CD4-positive, alpha-beta T cell (primary cell): ENCODE measurements around the gene BLNK. TPM values are rescaled to one million over a fixed set of nuclear protein-coding genes. Genes with fewer than 3 reads are reported as not detected.

Experiments used
- ATAC-seq: fragments of 200-7000 bp; cut with Tn5 transposase; one replicate; pipeline ENCODE4 v1.10.0; 2022; ENCODE audit warnings: mild to moderate bottlenecking; ENCODE audit not compliant: poor library complexity
- CTCF ChIA-PET: fragments of 350-600 bp; sonication (Branson Sonifier 250); formaldehyde crosslinking; loops from one replicate; lab custom pipeline; 2021; ENCODE audit warnings: antibody characterized with exemption, inconsistent platforms; lab: Charles Lee
- POLR2A ChIA-PET: fragments of 350-600 bp; sonication (Branson Sonifier 250); formaldehyde crosslinking; loops from one replicate; lab custom pipeline; 2021; ENCODE audit warnings: antibody characterized with exemption, inconsistent platforms; lab: Charles Lee
- DNase-seq, 14 experiments: peaks; one replicate each; pipeline ENCODE4 v3.0.0-alpha.2; 2013 to 2020; ENCODE audit warnings: mixed read lengths in 2 of 14
- H3K27ac ChIP-seq, 2 donors: one replicate each; pipeline versions ENCODE4 v1.5.1 to v1.7.0; 2013; ENCODE audit warnings: low read length in 2 of 2, low read depth in 1 of 2, mild to moderate bottlenecking in 1 of 2
- H3K27me3 ChIP-seq, 2 experiments: 1 replicate in 1 of 2; 2 replicates in 1 of 2; pipeline versions ENCODE4 v1.6.1 to v1.7.0; 2013; ENCODE audit warnings: low read length in 2 of 2, control low read depth in 1 of 2, mild to moderate bottlenecking in 1 of 2, moderate library complexity in 1 of 2; ENCODE audit not compliant: insufficient read depth in 2 of 2, control insufficient read depth in 1 of 2
- H3K36me3 ChIP-seq: one replicate; pipeline ENCODE4 v1.6.1; 2013; ENCODE audit warnings: low read length, control low read depth; ENCODE audit not compliant: insufficient read depth
- H3K4me1 ChIP-seq: one replicate; pipeline ENCODE4 v1.6.1; 2013; ENCODE audit warnings: low read length, control low read depth; ENCODE audit not compliant: insufficient read depth
- H3K4me3 ChIP-seq: one replicate; pipeline ENCODE4 v1.5.1; 2013; ENCODE audit warnings: mild to moderate bottlenecking, low read length, moderate library complexity
- H3K9me3 ChIP-seq, 2 experiments: 1 replicate in 1 of 2; 2 replicates in 1 of 2; pipeline versions ENCODE4 v1.6.1 to v1.7.0; 2013; ENCODE audit warnings: low read length in 2 of 2, mild to moderate bottlenecking in 2 of 2, control low read depth in 1 of 2, moderate library complexity in 1 of 2; ENCODE audit not compliant: control insufficient read depth in 1 of 2, insufficient read depth in 1 of 2
- H3K27ac Mint-ChIP-seq: one replicate; pipeline ENCODE4 v1.8.0; 2020; ENCODE audit warnings: mixed read lengths
- H3K27me3 Mint-ChIP-seq: one replicate; pipeline ENCODE4 v1.8.0; 2021; ENCODE audit warnings: mixed read lengths
- H3K36me3 Mint-ChIP-seq: one replicate; pipeline ENCODE4 v1.8.0; 2021; ENCODE audit warnings: low read depth, mixed read lengths
- H3K4me1 Mint-ChIP-seq: one replicate; pipeline ENCODE4 v1.8.0; 2021; ENCODE audit warnings: low read depth, mixed read lengths
- H3K4me3 Mint-ChIP-seq: one replicate; pipeline ENCODE4 v1.8.0; 2020; ENCODE audit warnings: mild to moderate bottlenecking, mixed read lengths
- H3K9me3 Mint-ChIP-seq: one replicate; pipeline ENCODE4 v1.8.0; 2020; ENCODE audit warnings: mixed read lengths
- intact Hi-C, 2 experiments: fragments of 100-400 bp; cut with DNase I in 1 of 2; cut with micrococcal nuclease in 1 of 2; formaldehyde crosslinking; loops; one replicate each; pipeline versions ENCODE4 v1.15.1 to v1.9.0; 2023 to 2025; cut with DNase I, micrococcal nuclease
- total RNA-seq, 174 experiments: library from RNA in 2 of 174; stranded (reverse) in 2 of 174; gene quantifications; one replicate each; pipeline ENCODE4 v1.2.3 and lab custom pipeline; 2021 to 2026
- TF ChIP-seq, protein P1 (sequence below): fragments of 200-600 bp; IDR thresholded peaks from one replicate; pipeline ENCODE4 v1.8.0; 2022; ENCODE audit warnings: antibody characterized with exemption, mild to moderate bottlenecking

The BLNK gene
- total RNA-seq, 2 experiments from 2014 or later, result not detected

DNA sequence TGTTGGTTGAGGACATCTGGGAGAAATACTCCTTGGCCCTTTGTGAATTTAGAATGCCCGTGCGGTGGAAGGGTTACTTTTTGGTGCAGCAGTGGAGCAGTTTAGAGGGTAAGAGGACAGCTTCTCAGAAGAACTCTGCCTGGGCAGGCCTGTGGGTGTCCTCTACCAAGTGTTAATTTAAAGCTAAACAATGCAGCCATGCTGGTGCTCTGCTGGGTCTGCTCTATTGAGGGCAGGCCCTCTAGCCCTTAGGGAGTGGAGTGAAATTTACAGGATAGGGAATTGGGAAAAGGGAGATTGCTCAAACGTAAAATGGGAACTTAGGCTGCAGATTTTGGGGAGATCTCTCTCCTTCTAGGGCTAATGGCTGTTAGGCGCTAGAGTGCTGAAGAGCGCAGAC, 22.1 kb downstream of the BLNK start:
- TF ChIP-seq, protein P1, sequence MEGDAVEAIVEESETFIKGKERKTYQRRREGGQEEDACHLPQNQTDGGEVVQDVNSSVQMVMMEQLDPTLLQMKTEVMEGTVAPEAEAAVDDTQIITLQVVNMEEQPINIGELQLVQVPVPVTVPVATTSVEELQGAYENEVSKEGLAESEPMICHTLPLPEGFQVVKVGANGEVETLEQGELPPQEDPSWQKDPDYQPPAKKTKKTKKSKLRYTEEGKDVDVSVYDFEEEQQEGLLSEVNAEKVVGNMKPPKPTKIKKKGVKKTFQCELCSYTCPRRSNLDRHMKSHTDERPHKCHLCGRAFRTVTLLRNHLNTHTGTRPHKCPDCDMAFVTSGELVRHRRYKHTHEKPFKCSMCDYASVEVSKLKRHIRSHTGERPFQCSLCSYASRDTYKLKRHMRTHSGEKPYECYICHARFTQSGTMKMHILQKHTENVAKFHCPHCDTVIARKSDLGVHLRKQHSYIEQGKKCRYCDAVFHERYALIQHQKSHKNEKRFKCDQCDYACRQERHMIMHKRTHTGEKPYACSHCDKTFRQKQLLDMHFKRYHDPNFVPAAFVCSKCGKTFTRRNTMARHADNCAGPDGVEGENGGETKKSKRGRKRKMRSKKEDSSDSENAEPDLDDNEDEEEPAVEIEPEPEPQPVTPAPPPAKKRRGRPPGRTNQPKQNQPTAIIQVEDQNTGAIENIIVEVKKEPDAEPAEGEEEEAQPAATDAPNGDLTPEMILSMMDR, result no peak
- DNase-seq (no peak), ATAC-seq (no peak)
- POLR2A ChIA-PET, result no interaction called here
- Mint-ChIP-seq H3K4me3 (no peak overlapping the region), H3K27ac (no peak overlapping the region), H3K36me3 (no peaks in the 10 kb centered on the region), H3K9me3 (no peaks in the 10 kb centered on the region), H3K27me3 (no peaks in the 10 kb centered on the region), H3K4me1 (no peaks in the 10 kb centered on the region)
- H3K9me3 ChIP-seq, result no peaks in the 10 kb centered on the region
- no peak overlapping the region for H3K4me3 ChIP-seq
- H3K36me3 ChIP-seq, result no peaks in the 10 kb centered on the region
- intact Hi-C loops, result no loop called here
- CTCF ChIA-PET, result no interaction called here
- no peaks in the 10 kb centered on the region for H3K4me1 ChIP-seq
- H3K27ac ChIP-seq, result no peak overlapping the region
- H3K27me3 ChIP-seq, result no peaks in the 10 kb centered on the region

DNA sequence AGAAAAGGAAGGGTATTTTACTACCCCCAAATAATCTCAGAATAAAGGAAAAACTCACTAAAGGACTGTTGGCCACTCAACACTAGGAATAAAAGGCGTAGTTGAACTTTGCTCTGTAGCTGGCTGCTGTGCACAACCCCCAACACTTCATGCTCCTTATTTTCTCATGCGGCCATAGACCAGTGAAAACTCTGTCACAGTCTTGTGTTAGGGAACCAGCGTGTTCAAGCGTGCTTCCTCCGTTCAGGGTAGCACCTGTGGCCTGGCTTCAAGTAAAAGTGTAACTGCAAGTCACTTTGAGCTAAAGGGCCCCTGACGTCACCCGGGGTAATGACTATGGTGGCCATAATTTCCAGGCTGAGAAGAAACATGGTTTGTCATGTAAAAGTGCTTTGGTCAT, 27.0 kb downstream of the BLNK start:
- Mint-ChIP-seq H3K4me3 (no peak overlapping the region), H3K4me1 (no peaks in the 10 kb centered on the region), H3K27ac (no peak overlapping the region), H3K36me3 (no peaks in the 10 kb centered on the region), H3K27me3 (peaks cover 8% of the 10 kb centered on the region), H3K9me3 (no peaks in the 10 kb centered on the region)
- DNase-seq (no peak), ATAC-seq (no peak)
- Histone ChIP-seq H3K27me3 (no peaks in the 10 kb centered on the region), H3K9me3 (no peaks in the 10 kb centered on the region), H3K4me1 (no peaks in the 10 kb centered on the region), H3K4me3 (no peak overlapping the region), H3K27ac (no peak overlapping the region), H3K36me3 (no peaks in the 10 kb centered on the region)
- intact Hi-C loops, result no loop called here
- CTCF ChIA-PET, result no interaction called here
- POLR2A ChIA-PET, result no interaction called here
- TF ChIP-seq, protein P1, result no peak

DNA sequence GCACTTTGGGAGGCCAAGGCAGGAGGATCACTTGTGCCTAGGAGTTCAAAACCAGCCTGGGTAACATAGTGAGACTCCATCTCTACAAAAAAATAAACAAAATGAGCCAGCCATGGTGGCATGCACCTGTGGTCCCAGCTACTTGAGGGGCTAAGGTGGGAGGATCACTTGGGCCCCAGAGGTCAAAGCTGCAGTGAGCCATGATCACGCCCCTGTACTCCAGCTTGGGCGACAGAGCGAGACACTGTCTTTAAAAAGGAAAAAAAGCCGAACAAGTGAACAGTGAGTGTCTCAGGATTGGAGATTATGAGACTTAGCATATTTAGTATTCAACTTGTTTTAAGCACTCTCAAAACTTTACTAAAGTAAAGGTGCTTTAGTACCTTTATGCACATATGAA, 28.1 kb downstream of the BLNK start:
- TF ChIP-seq, protein P1, result no peak
- no peaks in the 10 kb centered on the region for H3K27me3 ChIP-seq
- CTCF ChIA-PET, result no interaction called here
- intact Hi-C loops, result no loop called here
- POLR2A ChIA-PET, result no interaction called here
- Mint-ChIP-seq H3K4me1 (no peaks in the 10 kb centered on the region), H3K27ac (no peak overlapping the region), H3K4me3 (no peak overlapping the region), H3K27me3 (peaks cover 8% of the 10 kb centered on the region), H3K36me3 (no peaks in the 10 kb centered on the region), H3K9me3 (no peaks in the 10 kb centered on the region)
- H3K27ac ChIP-seq, result no peak overlapping the region
- no peaks in the 10 kb centered on the region for H3K36me3 ChIP-seq
- DNase-seq, result no peak
- no peak for ATAC-seq
- H3K4me1 ChIP-seq, result no peaks in the 10 kb centered on the region
- no peaks in the 10 kb centered on the region for H3K9me3 ChIP-seq
- no peak overlapping the region for H3K4me3 ChIP-seq
